ENCODE data around the gene MBOAT2. TPM values are rescaled to one million over a fixed set of nuclear protein-coding genes. Genes with fewer than 3 reads are reported as not detected.

The MBOAT2 gene
- polyA plus RNA-seq, 1 donor = 20.7 TPM

- Histone ChIP-seq H3K4me3 (ENCODE audit: low read length) (no peak overlapping the region), H3K9me3 (ENCODE audit: control insufficient read depth, low read depth, low read length) (no peaks in the 10 kb centered on the region), H3K36me3 (ENCODE audit: control insufficient read depth, insufficient read depth, low read length) (no peaks in the 10 kb centered on the region), H3K4me1 (ENCODE audit: control insufficient read depth, insufficient read depth, low read length) (no peaks in the 10 kb centered on the region), H3K27ac (ENCODE audit: low read length) (no peak overlapping the region), H3K27me3 (ENCODE audit: control insufficient read depth, insufficient read depth, low read length) (peaks cover 4% of the 10 kb centered on the region)
- DNase-seq = peak in 1 of 2 donors; percentile 9
- WGBS (ENCODE audit: insufficient coverage, low lambda C conversion rate) = 67% methylated on average over 1 of the region's 7 CpGs
These were observed 15.1 kb upstream of the MBOAT2 start for GRCh38 chr2:9018534-9018933.

DNA sequence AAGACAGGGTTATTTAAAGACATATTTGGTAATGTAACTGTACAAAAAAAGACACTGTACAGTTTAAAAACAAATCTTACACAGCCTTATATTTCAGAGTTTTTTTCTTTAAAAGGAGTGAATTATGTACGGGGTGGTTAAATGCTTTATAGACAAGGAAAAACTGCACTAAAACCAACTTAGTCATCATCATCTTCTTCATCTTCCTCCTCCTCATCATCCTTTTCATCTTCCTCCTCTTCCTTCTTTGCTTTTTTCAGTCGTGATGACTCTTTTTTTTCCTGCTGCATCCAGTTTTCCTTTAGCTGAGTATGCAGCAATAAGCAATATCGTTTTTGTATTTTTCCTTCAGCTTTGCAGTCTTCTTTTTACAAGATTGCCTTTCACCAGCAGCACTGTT is 14.6 kb upstream of the MBOAT2 start:
- H3K9me3 ChIP-seq (ENCODE audit: control insufficient read depth, low read depth, low read length) = no peaks in the 10 kb centered on the region
- no peak overlapping the region for H3K27ac ChIP-seq (ENCODE audit: low read length)
- no peak overlapping the region for H3K4me3 ChIP-seq (ENCODE audit: low read length)
- no peaks in the 10 kb centered on the region for H3K36me3 ChIP-seq (ENCODE audit: control insufficient read depth, insufficient read depth, low read length)
- H3K27me3 ChIP-seq (ENCODE audit: control insufficient read depth, insufficient read depth, low read length) = peaks cover 7% of the 10 kb centered on the region
- H3K4me1 ChIP-seq (ENCODE audit: control insufficient read depth, insufficient read depth, low read length) = no peaks in the 10 kb centered on the region
- DNase-seq = no peak
- 91% methylated on average over 3 of the region's 3 CpGs for WGBS (ENCODE audit: insufficient coverage, low lambda C conversion rate)

GRCh38 chr2:9017411-9017810 is 13.9 kb upstream of the MBOAT2 start:
- no peak overlapping the region for H3K4me3 ChIP-seq (ENCODE audit: low read length)
- 100% methylated on average over 1 of the region's 6 CpGs for WGBS (ENCODE audit: insufficient coverage, low lambda C conversion rate)

DNA sequence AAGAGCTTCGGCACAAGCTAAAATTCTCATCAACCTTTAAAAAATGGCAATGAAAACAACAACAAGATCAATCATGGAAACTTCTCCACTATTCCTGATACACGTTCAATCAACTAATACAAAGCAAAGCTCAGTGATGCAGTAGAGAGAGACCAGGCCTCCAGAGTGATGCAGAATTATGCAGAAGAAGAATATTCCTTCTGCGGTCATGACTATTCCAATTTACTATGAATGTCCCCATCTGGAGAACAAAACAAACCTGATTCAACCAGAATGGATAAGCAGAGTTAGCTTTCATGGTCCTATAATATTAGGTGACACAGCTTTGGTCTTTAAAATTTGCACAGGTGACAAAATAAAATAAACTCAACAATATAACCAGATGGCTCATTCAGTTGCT is 12.5 kb upstream of the MBOAT2 start:
- H3K4me3 ChIP-seq (ENCODE audit: low read length) = no peak overlapping the region
- H3K27ac ChIP-seq (ENCODE audit: low read length) = no peak overlapping the region
- no peak for DNase-seq
- WGBS (ENCODE audit: insufficient coverage, low lambda C conversion rate) = 100% methylated on average over 1 of the region's 3 CpGs
- peaks cover 5% of the 10 kb centered on the region for H3K27me3 ChIP-seq (ENCODE audit: control insufficient read depth, insufficient read depth, low read length)
- no peaks in the 10 kb centered on the region for H3K36me3 ChIP-seq (ENCODE audit: control insufficient read depth, insufficient read depth, low read length)
- no peaks in the 10 kb centered on the region for H3K9me3 ChIP-seq (ENCODE audit: control insufficient read depth, low read depth, low read length)
- H3K4me1 ChIP-seq (ENCODE audit: control insufficient read depth, insufficient read depth, low read length) = no peaks in the 10 kb centered on the region

More at GRCh38 chr2:9017411-9017810, 13.9 kb upstream of the MBOAT2 start:
- Histone ChIP-seq H3K27me3 (ENCODE audit: control insufficient read depth, insufficient read depth, low read length) (peaks cover 9% of the 10 kb centered on the region), H3K4me1 (ENCODE audit: control insufficient read depth, insufficient read depth, low read length) (no peaks in the 10 kb centered on the region), H3K36me3 (ENCODE audit: control insufficient read depth, insufficient read depth, low read length) (no peaks in the 10 kb centered on the region), H3K9me3 (ENCODE audit: control insufficient read depth, low read depth, low read length) (no peaks in the 10 kb centered on the region), H3K27ac (ENCODE audit: low read length) (no peak overlapping the region)
- DNase-seq = no peak

DNA sequence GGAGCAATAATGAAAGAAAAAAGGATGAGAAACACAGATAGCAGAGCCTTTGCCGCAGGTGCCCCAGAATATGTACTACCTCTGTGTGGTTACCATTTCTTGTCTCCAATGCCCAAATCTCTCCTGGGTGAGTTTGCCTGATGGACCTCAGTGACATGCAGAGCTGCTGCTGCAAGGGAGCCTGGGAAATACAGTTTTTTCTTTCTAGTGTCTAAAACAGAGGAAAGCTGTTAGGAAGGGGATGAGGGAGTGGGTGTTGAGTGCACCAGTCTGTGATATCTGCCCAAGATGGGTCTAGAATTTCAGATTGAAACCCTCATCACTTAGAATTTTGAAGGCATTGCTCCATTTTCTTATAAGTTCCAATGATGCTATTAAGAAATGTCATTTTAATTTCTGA is 9.9 kb upstream of the MBOAT2 start:
- Histone ChIP-seq H3K4me3 (ENCODE audit: low read length) (no peak overlapping the region), H3K36me3 (ENCODE audit: control insufficient read depth, insufficient read depth, low read length) (no peaks in the 10 kb centered on the region), H3K9me3 (ENCODE audit: control insufficient read depth, low read depth, low read length) (no peaks in the 10 kb centered on the region), H3K27me3 (ENCODE audit: control insufficient read depth, insufficient read depth, low read length) (peaks cover 5% of the 10 kb centered on the region), H3K4me1 (ENCODE audit: control insufficient read depth, insufficient read depth, low read length) (no peaks in the 10 kb centered on the region), H3K27ac (ENCODE audit: low read length) (no peak overlapping the region)
- WGBS (ENCODE audit: insufficient coverage, low lambda C conversion rate) = no CpG with 5 or more reads among the region's 1 CpG
- no peak for DNase-seq

DNA sequence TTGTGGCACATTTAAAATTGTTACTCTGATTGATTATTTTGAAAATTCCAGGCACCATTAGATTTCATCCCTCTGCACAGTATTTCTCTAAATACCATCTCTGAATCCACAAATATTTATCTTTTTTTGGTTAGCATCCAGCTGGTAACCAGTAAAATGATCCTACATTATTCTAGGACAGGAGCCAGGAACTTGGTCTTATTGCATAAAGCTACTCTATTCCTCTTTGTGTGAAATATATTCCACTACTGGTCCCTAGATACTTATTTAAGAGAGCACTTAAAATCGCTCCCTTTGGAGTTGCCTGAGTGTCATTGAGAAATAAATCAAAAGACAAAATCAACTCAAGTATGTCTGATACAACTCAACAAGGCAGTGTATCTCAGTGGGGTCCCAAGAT is 7.4 kb upstream of the MBOAT2 start:
- no peak for DNase-seq
- no peaks in the 10 kb centered on the region for H3K9me3 ChIP-seq (ENCODE audit: control insufficient read depth, low read depth, low read length)
- H3K4me3 ChIP-seq (ENCODE audit: low read length) = no peak overlapping the region
- H3K27ac ChIP-seq (ENCODE audit: low read length) = no peak overlapping the region
- H3K4me1 ChIP-seq (ENCODE audit: control insufficient read depth, insufficient read depth, low read length) = no peaks in the 10 kb centered on the region
- peaks cover 5% of the 10 kb centered on the region for H3K27me3 ChIP-seq (ENCODE audit: control insufficient read depth, insufficient read depth, low read length)
- no CpG with 5 or more reads among the region's 1 CpG for whole genome bisulfite sequencing (ENCODE audit: insufficient coverage, low lambda C conversion rate)
- no peaks in the 10 kb centered on the region for H3K36me3 ChIP-seq (ENCODE audit: control insufficient read depth, insufficient read depth, low read length)

DNA sequence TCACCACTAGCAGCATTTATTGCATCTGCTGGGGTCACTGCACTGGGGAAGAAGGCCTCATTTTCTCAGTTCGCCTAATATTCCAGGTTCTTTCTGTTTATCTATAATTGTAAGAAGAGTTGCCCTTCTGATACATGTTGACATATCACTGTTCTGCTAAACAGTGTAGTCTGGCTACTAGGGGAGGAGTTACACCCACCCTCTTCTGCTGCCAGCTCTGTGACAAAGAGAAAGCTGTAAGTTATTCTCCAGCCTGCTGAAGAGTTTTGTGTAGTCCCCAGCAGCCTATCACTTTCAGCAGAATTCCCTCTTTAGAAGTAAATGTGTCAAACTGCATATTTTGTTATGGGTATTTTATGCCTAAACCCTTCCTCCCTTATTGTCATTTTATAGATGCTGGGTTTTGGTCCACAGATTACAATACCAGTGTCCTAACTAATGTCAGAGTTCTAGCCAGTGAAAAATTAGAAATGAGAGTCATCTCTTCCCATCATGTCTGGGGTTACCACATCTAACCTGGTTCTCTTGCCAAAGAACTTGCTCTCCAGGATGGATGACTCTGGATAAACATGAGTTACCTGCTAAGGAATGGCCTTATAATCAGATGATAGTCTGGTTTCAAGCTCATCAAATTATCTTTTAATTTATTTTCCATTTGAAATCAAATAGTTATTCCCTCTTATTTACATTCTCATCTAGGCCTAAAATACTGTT is 5.6 kb upstream of the MBOAT2 start:
- Histone ChIP-seq H3K4me1 (ENCODE audit: control insufficient read depth, insufficient read depth, low read length) (no peaks in the 10 kb centered on the region), H3K36me3 (ENCODE audit: control insufficient read depth, insufficient read depth, low read length) (no peaks in the 10 kb centered on the region), H3K9me3 (ENCODE audit: control insufficient read depth, low read depth, low read length) (peaks cover 3% of the 10 kb centered on the region), H3K27ac (ENCODE audit: low read length) (no peak overlapping the region), H3K4me3 (ENCODE audit: low read length) (no peak overlapping the region), H3K27me3 (ENCODE audit: control insufficient read depth, insufficient read depth, low read length) (peaks cover 6% of the 10 kb centered on the region)
- no CpG with 5 or more reads among the region's 1 CpG for WGBS (ENCODE audit: insufficient coverage, low lambda C conversion rate)
- no peak for DNase-seq

GRCh38 chr2:9006368-9006767 is 2.9 kb upstream of the MBOAT2 start:
- H3K4me3 ChIP-seq (ENCODE audit: low read length) = no peak overlapping the region
- no peaks in the 10 kb centered on the region for H3K4me1 ChIP-seq (ENCODE audit: control insufficient read depth, insufficient read depth, low read length)
- H3K27ac ChIP-seq (ENCODE audit: low read length) = no peak overlapping the region
- 100% methylated on average over 1 of the region's 3 CpGs for WGBS (ENCODE audit: insufficient coverage, low lambda C conversion rate)
- DNase-seq = no peak
- H3K27me3 ChIP-seq (ENCODE audit: control insufficient read depth, insufficient read depth, low read length) = peaks cover 19% of the 10 kb centered on the region
- no peaks in the 10 kb centered on the region for H3K36me3 ChIP-seq (ENCODE audit: control insufficient read depth, insufficient read depth, low read length)
- H3K9me3 ChIP-seq (ENCODE audit: control insufficient read depth, low read depth, low read length) = peaks cover 5% of the 10 kb centered on the region

DNA sequence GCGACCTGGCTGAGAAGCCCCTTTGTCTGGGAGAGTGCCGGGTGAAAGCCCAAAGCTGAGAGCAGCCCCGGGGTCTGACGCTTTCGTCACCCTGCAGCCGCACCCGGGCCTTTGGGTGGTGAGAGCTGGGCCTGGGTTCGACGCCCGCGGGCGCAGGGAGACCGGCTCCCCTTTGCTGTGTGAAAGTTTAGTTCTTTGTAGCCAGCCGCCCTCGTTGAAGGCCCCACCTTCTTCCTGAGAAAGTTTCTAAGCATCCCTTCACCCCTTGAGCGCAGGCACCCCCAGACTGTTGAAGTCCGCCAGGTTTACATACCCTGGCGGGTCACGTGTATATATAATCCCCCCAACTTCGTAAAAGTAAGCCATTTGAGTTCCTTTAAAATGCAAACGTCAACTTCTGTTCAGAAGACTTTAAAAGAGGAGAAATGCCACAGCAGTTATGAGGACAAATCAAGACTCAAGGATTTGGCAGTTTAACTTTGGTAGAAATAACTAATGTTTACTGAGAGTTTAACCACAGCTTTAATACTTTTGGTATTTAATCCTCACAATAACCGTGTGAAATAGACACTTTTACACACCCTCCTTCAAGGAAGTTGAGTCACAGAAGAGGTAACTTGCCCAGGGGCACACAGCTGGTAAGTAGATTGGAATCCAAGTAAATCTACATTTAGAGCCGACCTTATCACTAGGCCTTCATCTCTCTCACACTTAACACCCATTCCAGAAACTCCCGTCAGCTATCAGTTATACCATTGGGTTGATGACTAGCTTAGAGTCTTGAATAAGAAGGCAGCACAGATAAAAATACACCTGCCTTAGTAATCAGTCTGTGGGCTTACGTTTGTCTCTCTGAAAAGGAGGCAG is 1.1 kb upstream of the MBOAT2 start:
- Histone ChIP-seq H3K9me3 (ENCODE audit: control insufficient read depth, low read depth, low read length) (peaks cover 5% of the 10 kb centered on the region), H3K27ac (ENCODE audit: low read length) (peak overlapping the region; percentile 72), H3K4me1 (ENCODE audit: control insufficient read depth, insufficient read depth, low read length) (no peaks in the 10 kb centered on the region), H3K4me3 (ENCODE audit: low read length) (peak overlapping the region; percentile 63), H3K27me3 (ENCODE audit: control insufficient read depth, insufficient read depth, low read length) (peaks cover 19% of the 10 kb centered on the region), H3K36me3 (ENCODE audit: control insufficient read depth, insufficient read depth, low read length) (no peaks in the 10 kb centered on the region)
- peak in 1 of 2 donors; percentile 11 for DNase-seq
- 25% methylated on average over 4 of the region's 25 CpGs for WGBS (ENCODE audit: insufficient coverage, low lambda C conversion rate)

- Histone ChIP-seq H3K4me1 (ENCODE audit: control insufficient read depth, insufficient read depth, low read length) (no peaks in the 10 kb centered on the region), H3K4me3 (ENCODE audit: low read length) (peak overlapping the region; percentile 40), H3K36me3 (ENCODE audit: control insufficient read depth, insufficient read depth, low read length) (no peaks in the 10 kb centered on the region), H3K9me3 (ENCODE audit: control insufficient read depth, low read depth, low read length) (peaks cover 5% of the 10 kb centered on the region), H3K27me3 (ENCODE audit: control insufficient read depth, insufficient read depth, low read length) (peaks cover 19% of the 10 kb centered on the region), H3K27ac (ENCODE audit: low read length) (no peak overlapping the region)
- no peak for DNase-seq
- no CpG with 5 or more reads among the region's 25 CpGs for WGBS (ENCODE audit: insufficient coverage, low lambda C conversion rate)
These were observed 193 bp downstream of the MBOAT2 start for GRCh38 chr2:9003366-9003615.

Measured in large intestine (tissue), 3 donors.